Testis (tissue), 2 donors: ENCODE results near the gene HIF1AN.

ENCODE experiments used
- CTCF ChIP-seq, 3 experiments: fragments of 450-650 bp in 2 of 3; fragments of 200-600 bp in 1 of 3; sonication (generic) in 1 of 3; IDR thresholded peaks; one replicate each; pipeline ENCODE4 v1.5.1; 2016 to 2019; ENCODE audit warnings: antibody characterized with exemption in 3 of 3, mild to moderate bottlenecking in 2 of 3, moderate library complexity in 1 of 3
- POLR2A ChIP-seq: fragments of 450-650 bp; IDR thresholded peaks from one replicate; pipeline ENCODE4 v1.6.1; 2017; ENCODE audit warnings: antibody characterized with exemption, mild to moderate bottlenecking, moderate library complexity

- TF ChIP-seq CTCF (IDR thresholded peaks at IDR 0.05) (no peak), POLR2A (no peak)
Measured at GRCh38 chr10:100565206-100565985, 29.7 kb downstream of the HIF1AN start.
